Lung (tissue), 12 donors: ENCODE data around the gene PBX2. TPM values are rescaled to one million over a fixed set of nuclear protein-coding genes. Genes with fewer than 3 reads are reported as not detected.

Experiments
- ATAC-seq: fragments of 200-7000 bp; cut with Tn5 transposase; one replicate; pipeline ENCODE4 v1.9.1; 2020; ENCODE audit warnings: moderate number of reproducible peaks; ENCODE audit not compliant: insufficient read depth, low FRiP score
- DNase-seq, 3 donors: peaks; one replicate each; pipeline ENCODE4 v3.0.0-alpha.2; 2013 to 2017
- H3K27ac ChIP-seq, 2 donors: one replicate each; pipeline ENCODE4 v1.5.1; 2013; ENCODE audit warnings: mild to moderate bottlenecking in 2 of 2, moderate library complexity in 2 of 2, control low read depth in 1 of 2, inconsistent platforms in 1 of 2, low read depth in 1 of 2, low read length in 1 of 2
- H3K27me3 ChIP-seq, 3 donors: one replicate each; pipeline ENCODE4 v1.5.1; 2013; ENCODE audit warnings: low read length in 2 of 3; ENCODE audit not compliant: control insufficient read depth in 3 of 3, insufficient read depth in 3 of 3
- H3K36me3 ChIP-seq, 4 donors: one replicate each; pipeline ENCODE4 v1.5.1; 2013; ENCODE audit warnings: low read length in 4 of 4, mild to moderate bottlenecking in 1 of 4, moderate library complexity in 1 of 4; ENCODE audit not compliant: control insufficient read depth in 4 of 4, insufficient read depth in 4 of 4
- H3K4me1 ChIP-seq, 5 donors: one replicate each; pipeline ENCODE4 v1.5.1; 2013; ENCODE audit warnings: low read length in 5 of 5, mild to moderate bottlenecking in 2 of 5, moderate library complexity in 1 of 5; ENCODE audit not compliant: control insufficient read depth in 5 of 5, insufficient read depth in 5 of 5
- H3K4me3 ChIP-seq: one replicate; pipeline ENCODE4 v1.5.1; 2013; ENCODE audit warnings: mild to moderate bottlenecking, control low read depth, moderate library complexity
- H3K9ac ChIP-seq, 2 donors: one replicate each; pipeline ENCODE4 v1.5.1; 2013; ENCODE audit warnings: low read length in 2 of 2, control low read depth in 1 of 2; ENCODE audit not compliant: insufficient read depth in 1 of 2
- H3K9me3 ChIP-seq, 4 donors: one replicate each; pipeline ENCODE4 v1.5.1; 2013; ENCODE audit warnings: low read length in 3 of 4, mild to moderate bottlenecking in 1 of 4, moderate library complexity in 1 of 4; ENCODE audit not compliant: control insufficient read depth in 4 of 4, insufficient read depth in 3 of 4
- WGBS, 2 donors: extraction: QIAGEN DNeasy Blood & Tissue Kit; methylation state at CpG; one replicate each; pipeline ENCODE4 v1.1.7; 2013; 5-methylcytosine and 5-hydroxymethylcytosine counted together
- polyA plus RNA-seq, 2 donors: library from polyadenylated mRNA; stranded (reverse); fragments of 200-250 nt; gene quantifications; one replicate each; pipeline ENCODE4 v1.2.1, GENCODE V29; 2013
- total RNA-seq, 2 donors: library from RNA; depleted of rRNA in 1 of 2; stranded (reverse); fragments of >200 nt in 1 of 2; gene quantifications; one replicate each; pipeline ENCODE4 v1.2.1, GENCODE V29; 2014 to 2021
- TF ChIP-seq, protein P1 (sequence below): IDR thresholded peaks from 2 replicates; pipeline ENCODE4 v1.5.1; 2012; ENCODE audit warnings: mild to moderate bottlenecking; ENCODE audit errors: control extremely low read depth, extremely low read depth
- donor health status: control.
- donor health status: control.
- donor health status: Bipolar disorder and iron deficiency.
- donor health status: healthy.
- donor health status: DM: yes; HTN: yes; CAD: no.

Gene PBX2
- total and polyA plus RNA-seq, 4 donors = 56.0 to 128 (median 85.9) TPM

DNA sequence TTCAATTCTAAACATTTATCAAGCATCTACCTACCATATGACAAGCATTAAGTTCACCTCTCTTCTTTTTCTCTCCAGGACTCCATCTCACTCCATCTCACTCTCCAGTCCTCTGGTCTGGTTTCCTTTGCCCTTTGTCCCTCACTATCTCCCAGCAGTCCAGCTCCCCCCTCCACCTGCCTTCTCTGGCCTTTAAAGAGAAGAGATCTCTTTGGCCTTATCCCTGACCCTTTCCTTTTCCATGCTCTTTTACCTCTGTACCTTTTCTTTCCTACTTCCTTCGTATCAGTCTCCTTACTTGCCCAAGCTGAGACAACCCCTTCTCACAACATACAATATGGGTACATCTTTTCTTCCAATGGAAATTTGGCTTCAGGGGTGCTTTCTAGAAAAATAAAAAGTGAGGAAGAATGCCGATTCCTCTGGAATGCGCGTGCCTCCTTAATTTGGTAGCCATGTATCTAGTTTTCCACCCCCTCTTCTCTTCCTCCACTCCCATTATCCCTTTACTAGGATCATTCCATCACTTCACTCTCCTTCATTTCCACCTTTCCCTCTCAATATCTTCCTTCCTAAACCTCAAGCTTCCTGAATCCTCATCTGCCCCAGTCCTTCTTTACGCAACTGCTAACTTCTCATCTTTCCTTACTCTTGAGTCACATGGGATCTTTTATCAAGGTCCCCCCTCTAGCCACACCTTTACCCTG, 13.4 kb downstream of the PBX2 start:
- ATAC-seq = no peak
- H3K4me1 ChIP-seq = peaks cover 7 to 48% (median 25%) of the 10 kb centered on the region in 5 donors
- 17 to 27% methylated on average over 5 of the region's 5 CpGs for WGBS, 2 donors

GRCh38 chr6:32175711-32176475, 14.1 kb downstream of the PBX2 start, which contains the start of gene AGPAT1:
Gene AGPAT1 (minus strand): TSS chr6:32176084. CDS start chr6:32171496, 4,588 bp downstream.
- no peaks in the 10 kb centered on the region for H3K27me3 ChIP-seq
- ATAC-seq (peak; percentile 71), DNase-seq (peak; percentile 98 to 99 (median 98))
- H3K9me3 ChIP-seq = no peaks in the 10 kb centered on the region
- peaks cover 4 to 48% (median 25%) of the 10 kb centered on the region in 5 donors for H3K4me1 ChIP-seq
- peak within 1 kb of the TSS; percentile 88 to 95 for H3K27ac ChIP-seq
- TF ChIP-seq, protein P1, sequence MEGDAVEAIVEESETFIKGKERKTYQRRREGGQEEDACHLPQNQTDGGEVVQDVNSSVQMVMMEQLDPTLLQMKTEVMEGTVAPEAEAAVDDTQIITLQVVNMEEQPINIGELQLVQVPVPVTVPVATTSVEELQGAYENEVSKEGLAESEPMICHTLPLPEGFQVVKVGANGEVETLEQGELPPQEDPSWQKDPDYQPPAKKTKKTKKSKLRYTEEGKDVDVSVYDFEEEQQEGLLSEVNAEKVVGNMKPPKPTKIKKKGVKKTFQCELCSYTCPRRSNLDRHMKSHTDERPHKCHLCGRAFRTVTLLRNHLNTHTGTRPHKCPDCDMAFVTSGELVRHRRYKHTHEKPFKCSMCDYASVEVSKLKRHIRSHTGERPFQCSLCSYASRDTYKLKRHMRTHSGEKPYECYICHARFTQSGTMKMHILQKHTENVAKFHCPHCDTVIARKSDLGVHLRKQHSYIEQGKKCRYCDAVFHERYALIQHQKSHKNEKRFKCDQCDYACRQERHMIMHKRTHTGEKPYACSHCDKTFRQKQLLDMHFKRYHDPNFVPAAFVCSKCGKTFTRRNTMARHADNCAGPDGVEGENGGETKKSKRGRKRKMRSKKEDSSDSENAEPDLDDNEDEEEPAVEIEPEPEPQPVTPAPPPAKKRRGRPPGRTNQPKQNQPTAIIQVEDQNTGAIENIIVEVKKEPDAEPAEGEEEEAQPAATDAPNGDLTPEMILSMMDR = no peak
- peak within 1 kb of the TSS; percentile 79 to 84 for H3K9ac ChIP-seq
- 1% methylated on average over 22 to 27 of the region's 27 CpGs for WGBS, 2 donors
- peak within 1 kb of the TSS; percentile 63 for H3K4me3 ChIP-seq
- peaks cover 0 to 11% (median 6%) of the 10 kb centered on the region in 4 donors for H3K36me3 ChIP-seq

More for the DNA sequence above, 13.4 kb downstream of the PBX2 start:
- Histone ChIP-seq H3K36me3 (peaks cover 0 to 10% (median 6%) of the 10 kb centered on the region in 4 donors), H3K27me3 (no peaks in the 10 kb centered on the region), H3K9me3 (no peaks in the 10 kb centered on the region), H3K9ac (peak overlapping the region; percentile 74 to 76), H3K4me3 (no peak overlapping the region), H3K27ac (peak overlapping the region; percentile 88 to 95)
- no peak for DNase-seq
- TF ChIP-seq, protein P1 = no peak

DNA sequence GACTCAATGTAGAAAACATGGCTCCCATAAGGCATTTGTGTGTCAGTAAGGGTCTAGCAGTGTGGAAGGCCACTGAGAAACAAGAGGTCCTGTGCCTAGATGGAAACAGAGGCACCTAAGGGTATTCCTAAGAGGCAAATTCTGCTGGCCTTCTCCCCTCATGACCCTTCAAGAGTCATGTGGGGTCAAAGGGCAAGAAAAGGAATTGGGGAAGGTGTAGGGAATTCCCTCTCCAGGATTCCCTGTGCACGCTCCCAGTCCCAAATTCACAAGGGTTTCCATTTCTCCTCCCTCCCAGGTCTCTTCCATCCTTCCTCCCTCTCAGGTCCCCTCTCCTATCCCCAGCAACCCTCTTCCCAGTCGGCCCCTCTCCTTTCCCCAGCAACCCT, 14.7 kb downstream of the PBX2 start:
- Histone ChIP-seq H3K27ac (peak overlapping the region in 1 of 2 donors; percentile 83), H3K27me3 (no peaks in the 10 kb centered on the region), H3K4me1 (peaks cover 4 to 48% (median 25%) of the 10 kb centered on the region in 5 donors), H3K36me3 (peaks cover 0 to 15% (median 10%) of the 10 kb centered on the region in 4 donors), H3K9me3 (no peaks in the 10 kb centered on the region), H3K4me3 (peak overlapping the region; percentile 63), H3K9ac (peak overlapping the region; percentile 79 to 84)
- DNase-seq (no peak), ATAC-seq (no peak)
- 18 to 36% methylated on average over 2 of the region's 2 CpGs for WGBS, 2 donors
- TF ChIP-seq, protein P1 = no peak
